Muscle of back (tissue), 11 donors: ENCODE measurements around the gene SCMH1. TPM values are rescaled to one million over a fixed set of nuclear protein-coding genes. Genes with fewer than 3 reads are reported as not detected.
A peak's percentile ranks its signal among the peaks of the same experiment; 100 is the strongest.

Source experiments
- DNase-seq, 3 donors: peaks; one replicate each; pipeline versions ENCODE4 v3.0.0 to v3.0.0-alpha.2; 2013
- polyA plus RNA-seq, 10 donors: library from polyadenylated mRNA; unstranded; fragments of 120-200 nt; gene quantifications; one replicate each; pipeline ENCODE4 v1.2.1, GENCODE V29; 2013; ENCODE audit not compliant: insufficient read length in 10 of 10

SCMH1 gene
- polyA plus RNA-seq, 10 donors: 27.2 to 39.1 (median 34.5) TPM

DNA sequence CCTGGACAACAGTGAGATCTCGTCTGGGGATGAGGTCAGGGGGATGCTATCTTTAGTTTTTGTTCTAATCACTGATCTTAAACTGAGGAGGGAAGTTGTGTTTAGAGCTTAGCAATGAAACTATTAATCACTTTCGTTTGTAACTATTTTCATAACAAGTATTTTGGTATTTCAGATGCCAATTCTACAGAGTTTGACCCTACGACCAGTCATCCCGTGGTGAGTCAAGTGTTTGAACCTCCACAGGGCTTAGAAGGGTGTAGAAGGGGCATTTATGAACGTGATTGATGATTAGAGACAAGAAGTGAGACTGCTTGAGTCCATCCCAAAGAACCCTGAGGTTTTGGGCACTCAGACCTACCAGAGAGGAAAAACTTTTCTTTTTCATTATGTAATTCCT is 236.2 kb downstream of the SCMH1 start:
- DNase-seq: no peak

DNA sequence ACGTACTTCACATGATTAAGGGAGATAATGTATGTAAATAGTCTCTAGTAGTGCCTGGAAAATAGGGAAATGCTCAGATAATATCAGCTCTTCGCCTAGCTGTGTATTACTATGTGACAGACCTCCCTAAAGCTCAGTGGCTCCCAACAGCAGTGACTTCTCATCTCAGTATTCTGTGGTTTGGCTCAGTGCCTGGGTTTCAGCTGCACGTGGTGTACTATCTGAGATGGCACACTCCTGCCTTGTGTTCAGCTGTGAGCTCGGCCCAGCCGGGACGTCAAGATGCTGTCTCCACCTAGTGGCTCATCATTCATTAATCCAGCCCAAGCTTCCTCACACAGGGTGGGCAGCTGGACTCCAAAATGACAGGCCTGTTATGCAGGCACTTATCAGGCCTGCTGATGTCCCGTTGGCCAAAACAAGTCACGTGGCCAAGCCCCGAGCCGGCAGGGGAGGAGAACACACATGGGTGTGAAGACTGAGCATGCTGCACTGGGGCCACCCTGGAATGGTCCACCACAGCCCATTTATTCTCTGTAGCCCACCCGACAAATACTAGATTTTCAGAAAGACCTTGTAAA is 238.4 kb downstream of the SCMH1 start:
- DNase-seq: peak; percentile 90 to 99 (median 93)

GRCh38 chr1:41003127-41003639 is 238.9 kb downstream of the SCMH1 start:
- no peak for DNase-seq

GRCh38 chr1:40998668-40999067 is 243.4 kb downstream of the SCMH1 start:
- no peak for DNase-seq

- DNase-seq: no peak
Observed at GRCh38 chr1:40997096-40997495, 245.0 kb downstream of the SCMH1 start.

DNA sequence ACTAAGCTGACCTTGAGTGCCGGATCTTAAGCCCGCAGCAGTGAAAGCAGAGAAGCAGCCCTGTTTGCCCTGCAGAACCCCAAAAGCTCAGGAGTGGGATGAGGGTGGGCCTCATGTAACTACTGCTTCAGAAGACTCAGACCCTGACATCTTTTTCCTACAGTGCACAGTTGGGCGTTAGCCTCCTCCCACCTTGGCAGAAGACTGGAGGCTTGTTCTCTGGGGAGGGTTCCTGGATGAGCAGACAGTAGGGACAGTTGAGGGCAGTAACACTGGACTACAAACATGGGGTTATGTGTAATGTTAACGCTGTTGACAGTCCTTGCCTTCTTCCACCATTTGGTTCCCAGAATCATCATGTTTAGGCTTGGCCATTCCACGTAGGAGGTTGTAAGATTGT is 253.0 kb downstream of the SCMH1 start:
- DNase-seq: no peak

DNA sequence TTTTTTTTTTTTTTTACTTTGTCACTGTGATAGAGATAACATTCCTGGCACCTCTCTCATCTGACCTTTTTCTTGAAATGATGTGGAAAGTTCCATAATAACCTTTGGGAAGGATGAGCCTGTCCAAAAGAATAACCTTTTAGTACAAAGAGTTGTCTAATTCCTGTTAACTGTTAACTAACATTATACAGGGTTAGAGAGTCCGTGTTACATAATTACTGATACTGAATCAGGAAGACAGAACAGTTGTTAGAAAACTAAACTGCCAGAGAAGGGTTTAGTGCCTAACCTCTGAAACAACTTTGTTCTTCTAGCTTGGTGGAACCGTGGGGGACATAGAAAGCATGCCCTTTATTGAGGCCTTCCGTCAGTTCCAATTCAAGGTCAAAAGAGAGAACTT is 253.8 kb downstream of the SCMH1 start:
- no peak for DNase-seq

DNA sequence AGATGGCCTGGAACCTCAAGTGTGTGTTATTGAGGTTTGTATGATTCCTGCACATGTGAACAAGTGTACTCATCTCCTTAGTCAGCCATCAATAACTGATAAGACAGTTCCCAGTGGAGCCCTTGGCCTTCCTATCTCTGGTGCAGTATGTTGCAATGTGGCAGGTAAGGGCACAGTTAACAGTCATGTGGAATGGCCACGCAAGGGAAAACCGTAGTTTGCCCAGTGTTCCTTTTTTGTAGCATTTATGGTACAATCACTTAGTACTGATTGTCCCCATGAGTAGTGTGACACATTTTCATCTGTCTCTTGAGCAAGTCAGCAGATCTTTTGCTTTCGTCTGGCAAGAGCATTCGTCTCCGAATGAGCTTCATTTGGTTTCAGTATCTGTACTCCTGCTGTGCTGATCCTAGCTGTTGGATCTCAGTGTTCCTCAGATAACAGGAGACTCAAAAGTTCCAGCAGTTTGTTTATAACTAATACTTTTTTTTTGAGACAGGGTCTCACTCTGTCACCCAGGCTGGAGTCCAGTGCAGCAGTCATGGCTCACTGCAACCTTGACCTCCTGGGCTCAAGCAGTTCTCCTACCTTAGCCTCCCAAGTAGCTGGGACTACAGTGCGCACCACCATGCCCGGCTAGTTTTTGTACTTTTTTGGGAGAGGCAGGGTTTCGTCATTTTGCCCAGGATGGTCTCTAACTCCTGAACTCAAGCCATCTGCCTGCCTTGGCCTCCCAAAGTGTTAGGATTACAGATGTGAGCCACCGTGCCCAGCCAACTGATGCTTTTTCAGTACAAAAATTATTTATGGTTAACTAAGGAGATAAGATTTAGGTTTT is 254.4 kb downstream of the SCMH1 start:
- no peak for DNase-seq

DNA sequence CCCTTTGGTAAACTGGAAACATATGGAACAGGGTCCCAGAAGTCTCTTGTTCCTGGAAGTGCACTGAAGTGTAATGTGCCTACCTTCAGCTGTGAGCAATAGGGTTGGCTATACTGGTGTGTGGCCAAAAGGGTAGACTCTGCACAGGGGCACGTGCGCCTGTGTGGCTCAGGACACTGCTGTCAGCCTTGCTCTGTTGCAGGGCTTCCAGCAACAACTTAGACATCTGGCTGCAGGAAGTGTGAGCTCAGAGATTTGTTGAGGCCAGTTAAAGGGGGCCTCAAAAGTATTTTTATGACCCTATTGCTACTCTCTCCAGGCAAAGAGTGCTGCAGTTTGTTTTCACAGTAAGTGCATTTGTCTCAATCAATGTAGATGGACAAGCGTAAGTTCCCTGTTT is 255.2 kb downstream of the SCMH1 start:
- peak in 2 of 3 donors; percentile 64 to 90 for DNase-seq

DNA sequence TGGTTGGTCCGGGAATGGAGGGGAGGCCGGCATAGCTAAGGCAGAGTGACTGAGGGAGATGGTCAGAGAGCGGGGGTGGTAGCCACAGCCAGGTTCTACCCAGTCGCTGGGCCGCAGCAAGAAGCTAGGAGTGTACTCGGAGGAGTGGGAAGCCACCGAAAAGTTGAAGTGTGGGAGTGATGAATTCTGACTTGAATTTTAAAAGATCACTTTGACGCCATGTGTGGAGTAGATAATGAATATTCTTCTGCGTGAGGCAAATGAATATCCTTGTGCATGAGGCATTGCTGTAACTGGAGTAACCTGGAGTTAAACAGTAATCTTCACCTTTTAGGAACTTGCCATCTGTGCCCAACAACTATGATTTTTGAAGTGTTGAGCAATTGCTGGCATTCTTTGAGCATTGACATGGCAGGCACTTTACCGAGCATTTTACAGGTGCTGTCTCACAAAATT is 255.8 kb downstream of the SCMH1 start:
- no peak for DNase-seq

- DNase-seq: no peak
Observed at GRCh38 chr1:40985875-40986274, 256.2 kb downstream of the SCMH1 start.

DNA sequence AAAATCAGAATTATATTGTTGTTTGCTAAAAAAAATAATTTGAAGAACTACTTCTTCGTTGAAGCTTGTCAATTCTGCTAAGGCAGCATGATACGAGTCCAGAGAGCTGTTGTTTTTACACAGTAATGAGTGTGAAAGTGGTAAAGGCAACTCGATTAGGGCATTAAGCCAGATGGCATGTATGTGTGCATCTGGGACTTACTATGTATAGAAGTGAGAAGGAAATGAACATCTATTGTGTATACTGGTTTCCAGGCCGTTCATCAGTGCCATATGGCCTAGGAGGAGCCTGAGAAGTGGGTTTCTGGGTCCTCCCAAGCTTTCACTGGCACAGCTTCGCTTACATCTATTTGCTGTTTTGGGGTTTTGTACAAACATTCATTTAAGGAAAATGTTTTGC is 256.9 kb downstream of the SCMH1 start:
- peak in 2 of 3 donors; percentile 22 to 56 for DNase-seq

DNA sequence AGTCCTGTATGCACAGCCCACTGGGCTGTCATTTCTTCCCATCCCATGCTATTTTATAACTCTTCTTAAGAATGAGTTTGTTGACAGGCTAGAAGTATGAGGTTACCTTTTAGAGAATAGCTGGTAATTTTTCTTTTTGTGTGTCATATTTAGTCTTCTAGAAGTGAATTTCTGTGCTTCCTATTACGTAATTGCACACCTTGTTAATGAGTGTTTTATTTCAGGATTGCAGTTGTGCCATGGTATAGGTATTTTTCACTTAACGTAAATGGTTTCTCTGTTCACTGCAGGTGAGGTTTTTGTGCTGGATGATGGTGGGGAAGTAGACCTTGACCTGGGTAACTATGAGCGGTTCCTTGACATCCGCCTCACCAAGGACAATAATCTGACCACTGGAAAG is 257.6 kb downstream of the SCMH1 start:
- no peak for DNase-seq

DNA sequence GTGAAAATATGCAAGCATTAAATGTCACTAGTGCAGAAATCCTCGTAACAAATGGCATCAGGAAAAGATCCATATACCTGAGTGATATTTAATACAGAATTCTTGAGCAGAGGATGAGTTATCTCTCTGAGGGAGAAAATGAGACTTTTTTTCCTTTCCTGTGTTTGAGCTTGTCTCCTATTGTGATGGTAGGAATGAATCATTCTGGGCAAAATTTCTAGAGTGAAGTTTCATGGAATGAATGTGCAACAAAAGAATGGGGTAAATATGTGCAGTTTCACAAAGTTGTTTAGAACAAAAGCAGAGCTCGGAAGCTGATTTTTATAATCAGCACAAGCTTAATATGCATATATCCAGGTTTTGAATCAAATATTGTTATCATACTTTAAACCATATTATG is 258.0 kb downstream of the SCMH1 start:
- DNase-seq: peak in 2 of 3 donors; percentile 20 to 37

- DNase-seq: no peak
Observed at GRCh38 chr1:40983286-40983685, 258.8 kb downstream of the SCMH1 start.

- peak in 1 of 3 donors; percentile 35 for DNase-seq
Observed at GRCh38 chr1:40982721-40983120, 259.4 kb downstream of the SCMH1 start.

DNA sequence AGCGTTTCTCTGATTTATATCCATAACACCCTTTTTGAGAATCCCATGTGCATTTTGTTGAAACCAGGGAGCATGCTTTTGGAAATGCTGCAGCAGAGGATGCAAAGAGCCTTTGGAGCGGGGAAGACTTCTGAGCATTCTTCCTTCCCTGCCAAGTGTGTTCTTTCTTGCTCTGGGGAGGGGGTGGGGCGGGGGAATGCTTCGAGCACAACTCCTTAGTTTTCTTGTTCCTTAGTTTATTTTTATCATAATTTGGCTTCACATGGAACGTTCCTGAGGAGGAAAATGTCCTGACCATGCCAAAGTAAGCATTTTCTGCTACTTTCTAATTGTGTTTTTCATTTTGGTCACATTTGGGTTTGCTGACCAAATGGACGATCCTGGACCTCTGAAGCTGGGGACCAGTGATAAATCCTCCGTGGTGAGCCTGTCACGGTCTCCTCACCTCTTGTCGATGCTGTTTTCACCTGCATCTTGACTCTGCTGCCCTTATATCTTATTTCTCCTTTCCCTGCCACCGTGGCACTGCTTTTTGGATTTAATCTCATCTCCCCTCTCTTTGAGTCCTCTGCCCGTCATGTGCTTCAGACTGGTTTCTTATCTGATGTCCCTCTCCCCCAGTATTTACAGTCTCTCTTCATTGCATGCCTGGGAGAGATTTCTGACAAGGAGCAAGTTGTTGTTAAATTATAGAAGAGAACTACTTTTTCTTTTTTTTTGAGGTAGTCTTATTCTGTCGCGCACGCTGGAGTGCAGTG is 260.2 kb downstream of the SCMH1 start:
- peak in 2 of 3 donors; percentile 49 to 83 for DNase-seq

DNA sequence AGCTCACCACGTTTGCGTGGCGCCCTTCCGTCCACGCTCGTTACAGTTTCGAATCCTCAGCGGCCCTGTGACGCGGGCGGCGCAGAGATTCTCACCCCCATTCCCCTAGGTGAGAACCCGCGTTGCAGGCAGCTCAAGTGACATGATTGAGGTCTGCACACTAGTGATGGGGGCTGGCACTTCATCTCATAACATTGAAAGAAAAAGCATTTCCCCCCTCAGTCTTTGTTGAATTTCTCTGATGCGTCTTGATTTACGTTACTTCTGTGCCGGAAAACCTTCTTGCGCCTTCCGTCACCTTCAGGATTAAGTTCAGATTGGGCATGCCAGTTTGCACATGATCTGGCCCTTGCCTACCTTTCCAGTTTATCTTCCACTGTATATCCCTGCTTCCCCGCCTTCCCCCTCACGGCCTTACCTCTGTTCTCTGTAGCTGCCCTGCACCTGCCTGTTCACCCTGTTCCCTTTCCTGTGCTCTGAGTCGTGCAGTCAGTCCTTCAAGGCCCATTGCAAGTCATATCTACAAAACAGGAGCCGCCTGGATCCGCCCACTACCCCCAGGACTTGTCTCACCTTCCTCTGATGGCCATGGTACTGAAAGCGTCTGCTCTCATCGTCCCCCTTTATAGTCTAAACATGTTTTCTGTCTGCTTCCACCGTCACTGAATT is 261.5 kb downstream of the SCMH1 start:
- DNase-seq: peak in 2 of 3 donors; percentile 17 to 46

DNA sequence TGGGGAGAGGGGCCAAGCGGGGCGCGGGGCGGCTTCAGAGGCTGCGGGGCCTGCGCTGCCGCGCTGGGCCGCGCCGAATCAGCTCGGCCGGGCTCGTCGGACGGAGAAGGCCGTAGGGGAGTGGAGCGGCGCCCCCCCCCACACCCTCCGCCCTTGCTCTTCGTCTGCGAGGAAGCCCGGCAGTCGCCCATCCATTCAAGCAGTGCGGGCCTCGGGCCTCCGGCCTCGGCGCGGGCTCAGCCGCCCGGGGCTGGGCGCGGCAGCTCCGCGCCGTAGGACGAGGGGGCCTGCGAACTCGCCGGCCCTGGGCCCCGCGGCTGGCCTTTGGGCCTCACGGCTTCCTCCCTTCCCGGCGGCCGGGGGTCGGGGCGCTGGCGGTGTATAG is 262.0 kb downstream of the SCMH1 start:
- DNase-seq: no peak

DNA sequence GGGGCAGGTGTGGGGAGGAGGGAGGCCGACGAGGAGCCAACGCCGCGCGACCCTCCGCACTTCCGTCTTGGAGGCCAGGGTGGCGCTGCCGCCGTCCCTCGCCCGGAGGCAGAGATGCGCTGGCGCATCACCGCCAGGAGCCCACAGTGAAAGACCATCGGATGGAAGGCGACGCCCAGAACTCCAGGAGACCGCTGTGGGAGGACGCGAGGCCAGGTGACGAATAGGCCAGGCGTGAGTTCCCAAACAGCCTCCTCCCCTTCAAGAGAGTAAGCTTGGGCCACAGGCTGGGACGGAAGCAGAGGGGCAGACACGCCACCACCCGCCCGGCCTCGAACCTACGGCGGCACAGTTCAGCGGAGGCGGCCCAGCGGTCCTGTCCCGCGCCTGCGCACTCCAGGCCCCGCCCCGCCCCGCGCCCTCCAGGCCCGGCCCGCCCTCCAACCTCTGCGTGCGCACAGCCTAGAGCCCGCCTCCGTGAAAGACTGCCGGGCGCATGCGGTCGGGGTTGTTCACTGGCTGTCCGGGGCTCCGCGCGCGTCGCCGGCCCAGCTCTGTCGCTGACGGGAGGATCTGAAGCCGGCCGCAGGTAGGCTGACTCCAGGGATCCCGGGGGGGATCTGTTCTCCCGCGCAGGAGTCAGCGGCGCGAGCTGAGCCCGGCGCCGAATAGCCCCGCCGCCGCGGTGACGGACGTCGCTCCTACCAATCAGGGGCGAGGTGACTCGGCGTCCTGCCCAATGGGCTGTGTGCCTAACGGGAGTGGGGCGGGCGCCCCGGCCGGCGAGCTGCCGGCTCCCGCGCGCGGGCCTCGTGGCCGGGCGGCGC is 262.7 kb downstream of the SCMH1 start, which contains the start of gene CTPS1:
CTPS1 (plus strand) TSS at position 456 of the 827 bp plus-strand sequence. CDS start 3,595 bp downstream, outside the sequence.
- DNase-seq: peak; percentile 95 to 98 (median 97)

DNA sequence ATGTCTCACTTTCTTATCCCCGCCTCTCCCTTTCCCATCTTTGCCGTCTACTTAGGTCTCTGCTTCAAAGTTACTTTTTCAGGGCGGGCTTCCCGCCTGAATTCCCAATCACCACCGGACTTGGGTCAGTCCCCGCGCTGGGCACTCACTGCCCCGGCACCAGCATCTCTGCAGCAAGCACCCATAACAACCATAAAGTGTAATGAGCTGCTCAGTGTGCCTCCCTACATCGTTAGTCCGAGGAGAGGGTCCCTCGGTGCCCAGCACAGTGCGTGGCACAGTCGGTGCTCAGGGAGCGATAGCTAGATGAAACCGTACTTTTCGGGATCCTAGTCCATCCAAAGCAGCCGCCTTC is 263.2 kb downstream of the SCMH1 start:
- DNase-seq: no peak
